Stimulated activated CD4-positive, alpha-beta T cell treated with anti-CD3 and anti-CD28 coated beads, Interleukin-12 subunit alpha, Interleukin-12 subunit beta, amount 100 ng/mL, for 48 hours (primary cell): ENCODE measurements around the gene VTI1B.
"Not testable (repeated sequence)": the region's sequence is repeated elsewhere in the genome, so short reads cannot be mapped to it uniquely, and the experiment has no call there.

Experiments
- DNase-seq, 3 donors: peaks; one replicate each; pipeline ENCODE4 v3.0.0-alpha.2; 2020; ENCODE audit warnings: low read depth in 2 of 3, low spot score in 1 of 3

VTI1B gene

GRCh38 chr14:67674480-67675218 lies at the start of gene VTI1B:
Gene VTI1B, minus strand, starts transcription at chr14:67674632. Its CDS starts 143 bp downstream, at chr14:67674489.
- peak; percentile 50 to 69 (median 55) for DNase-seq

- no peak for DNase-seq
These were observed 47.9 kb upstream of the VTI1B start for GRCh38 chr14:67722293-67722692.

DNA sequence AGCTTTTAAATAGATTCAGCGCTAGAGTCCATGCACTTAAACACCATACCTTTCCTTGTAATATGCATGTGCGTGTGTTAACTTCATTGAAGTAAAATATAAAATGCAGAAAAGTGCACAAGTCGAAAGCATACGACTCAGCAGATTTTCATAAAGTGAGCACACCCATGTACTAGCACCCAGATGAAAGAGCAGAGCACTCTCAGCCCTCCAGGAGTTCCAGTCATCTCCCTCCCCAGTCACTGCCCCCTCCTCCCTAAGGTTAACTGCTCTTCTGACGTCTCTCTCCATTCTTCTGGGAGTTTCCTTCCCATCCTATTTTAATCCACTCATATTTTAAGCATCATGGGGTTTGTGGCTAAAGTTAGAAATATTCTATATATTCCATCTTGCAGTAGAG lies 47.4 kb upstream of the VTI1B start:
- no peak for DNase-seq

DNA sequence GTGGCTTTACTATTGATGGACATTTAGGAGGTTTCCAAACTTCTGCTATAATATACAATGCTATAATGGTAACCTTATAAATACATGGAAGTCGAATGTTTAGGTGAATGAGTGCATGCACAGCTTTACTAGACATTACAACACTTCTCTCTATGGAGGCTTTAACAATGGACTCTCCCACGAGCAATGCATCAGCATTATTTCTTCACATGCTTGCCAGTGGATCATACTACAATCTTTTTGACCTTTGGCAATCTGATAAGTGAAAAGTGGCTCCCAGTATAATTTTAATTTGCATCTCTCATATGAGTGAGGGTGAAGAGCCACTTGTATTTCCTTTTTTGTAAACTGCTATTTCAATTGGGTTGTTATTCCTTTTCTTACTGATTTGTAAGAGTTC lies 45.4 kb upstream of the VTI1B start:
- no peak for DNase-seq

DNA sequence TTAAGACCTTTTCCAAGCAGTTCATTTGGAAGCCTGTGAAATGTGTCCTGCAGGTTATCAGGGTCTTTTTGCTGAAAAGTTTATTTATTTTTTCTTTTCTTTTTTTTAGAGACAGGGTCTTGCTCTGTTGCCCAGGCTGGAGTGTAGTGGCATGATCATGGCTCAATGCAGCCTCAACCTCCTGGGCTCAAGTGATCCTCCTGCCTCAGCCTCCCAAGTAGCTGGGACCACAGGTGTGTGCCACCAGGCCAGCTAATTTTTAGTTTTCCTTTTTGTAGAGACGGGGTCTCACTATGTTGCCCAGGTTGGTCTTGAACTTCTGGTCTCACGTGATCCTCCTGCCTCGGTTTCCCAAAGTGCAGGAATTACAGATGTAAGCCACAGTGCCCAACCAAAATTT lies 45.0 kb upstream of the VTI1B start:
- not testable (repeated sequence) for DNase-seq

- DNase-seq = no peak
These were observed 43.8 kb upstream of the VTI1B start for GRCh38 chr14:67718265-67718664.

- DNase-seq = no peak
These were observed 42.6 kb upstream of the VTI1B start for GRCh38 chr14:67717048-67717447.

GRCh38 chr14:67710209-67710608 lies 35.8 kb upstream of the VTI1B start:
- no peak for DNase-seq

- DNase-seq = not testable (repeated sequence)
These were observed 35.4 kb upstream of the VTI1B start for GRCh38 chr14:67709796-67710195.

- not testable (repeated sequence) for DNase-seq
These were observed 34.9 kb upstream of the VTI1B start for GRCh38 chr14:67709346-67709745.

DNA sequence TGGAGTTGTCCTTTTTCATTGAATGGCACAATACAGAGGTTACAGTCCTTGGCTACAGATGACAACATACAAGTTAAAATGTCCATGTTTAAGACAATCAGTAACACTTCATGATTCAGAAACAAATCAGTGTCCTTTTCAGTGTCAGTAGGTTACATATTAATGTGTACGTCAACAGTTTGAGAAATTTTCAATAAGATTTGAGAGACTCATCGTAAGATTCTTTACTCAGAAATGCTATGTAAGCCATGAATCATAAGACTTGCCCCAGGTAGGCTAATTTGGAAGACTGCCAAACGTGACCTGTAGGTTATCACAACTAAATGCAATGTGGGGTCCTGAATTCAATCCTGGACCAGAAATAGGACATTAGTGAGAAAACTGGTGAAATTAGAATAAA lies 30.8 kb upstream of the VTI1B start:
- no peak for DNase-seq

DNA sequence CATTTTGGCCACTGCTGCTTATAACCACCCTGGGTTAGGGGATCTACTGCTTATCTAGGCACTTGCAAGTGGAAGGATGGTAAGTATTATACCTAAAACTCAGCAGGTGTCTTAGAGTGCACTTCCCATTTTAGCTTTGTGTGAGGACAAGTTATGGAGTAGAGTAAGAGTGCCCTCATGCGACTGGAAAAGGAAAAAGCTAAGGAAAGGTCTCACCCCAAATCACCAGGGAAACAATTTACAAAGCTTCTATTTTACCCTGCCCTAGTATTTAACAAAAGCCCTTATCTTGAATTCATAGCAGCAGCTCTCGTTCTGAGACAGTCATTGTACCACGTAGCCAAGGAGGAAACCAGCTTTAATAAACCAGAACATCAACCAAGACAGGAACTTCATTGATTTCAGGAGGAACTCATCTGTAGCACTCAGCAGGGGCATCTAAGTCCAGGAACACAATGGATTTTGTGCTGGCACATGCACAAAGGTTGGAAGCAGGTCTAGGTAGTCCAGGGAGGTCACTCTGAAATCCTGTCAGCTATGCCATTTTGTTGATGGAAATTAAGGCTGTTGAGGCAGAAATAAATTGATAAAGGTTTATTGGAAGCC lies 30.2 kb upstream of the VTI1B start:
- DNase-seq = peak in 1 of 3 donors; percentile 50

- DNase-seq = no peak
These were observed 29.6 kb upstream of the VTI1B start for GRCh38 chr14:67703997-67704396.

GRCh38 chr14:67701492-67701891 lies 27.1 kb upstream of the VTI1B start, which contains the start of gene RDH12:
Gene RDH12, plus strand, starts transcription at chr14:67701886. Its CDS starts 20,757 bp downstream, at chr14:67722643.
- not testable (repeated sequence) for DNase-seq

DNA sequence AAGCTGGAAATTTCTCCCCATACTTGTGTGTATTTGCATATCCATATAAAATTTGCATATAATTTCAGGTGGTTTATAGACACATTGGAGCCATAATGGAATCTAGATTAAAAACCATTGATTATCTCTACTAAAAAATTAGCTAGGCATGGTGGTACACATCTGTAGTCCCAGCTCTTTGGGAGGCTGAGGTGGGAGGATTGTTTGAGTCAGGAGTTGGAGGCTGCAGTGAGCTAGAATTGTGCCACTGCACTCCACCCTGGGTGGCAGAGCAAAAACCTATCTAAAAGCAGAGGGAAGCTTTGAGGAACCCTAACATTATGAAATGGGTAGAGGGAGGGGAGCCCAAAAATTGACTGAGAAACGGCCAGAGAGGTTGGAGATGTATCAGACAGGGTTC lies 23.7 kb upstream of the VTI1B start:
- DNase-seq = no peak

DNA sequence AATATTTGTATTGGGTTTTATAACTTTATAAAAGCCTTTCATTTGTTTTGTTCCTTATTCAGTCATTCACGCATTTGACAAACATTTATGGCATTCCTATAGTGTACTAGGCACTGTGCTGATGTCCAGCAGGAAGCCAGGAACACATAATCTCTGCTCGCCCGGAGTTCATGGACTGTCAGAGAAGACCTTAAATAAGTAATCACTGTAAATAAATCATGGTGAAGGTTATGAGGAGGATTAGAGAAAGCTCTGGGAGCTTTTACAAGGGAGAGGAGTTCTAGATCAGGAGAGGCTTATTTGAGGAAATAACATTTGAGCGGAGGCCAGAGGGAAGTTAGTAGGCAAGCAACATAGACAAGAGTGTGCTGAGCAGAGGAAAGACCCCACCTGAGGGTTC lies 22.6 kb upstream of the VTI1B start:
- no peak for DNase-seq

- DNase-seq = peak; percentile 75 to 77 (median 75)
These were observed 21.0 kb upstream of the VTI1B start, which contains the start of gene RDH11 for GRCh38 chr14:67695394-67695949. Gene RDH11, minus strand, starts transcription at chr14:67695764. Its CDS starts 61 bp downstream, at chr14:67695703.

DNA sequence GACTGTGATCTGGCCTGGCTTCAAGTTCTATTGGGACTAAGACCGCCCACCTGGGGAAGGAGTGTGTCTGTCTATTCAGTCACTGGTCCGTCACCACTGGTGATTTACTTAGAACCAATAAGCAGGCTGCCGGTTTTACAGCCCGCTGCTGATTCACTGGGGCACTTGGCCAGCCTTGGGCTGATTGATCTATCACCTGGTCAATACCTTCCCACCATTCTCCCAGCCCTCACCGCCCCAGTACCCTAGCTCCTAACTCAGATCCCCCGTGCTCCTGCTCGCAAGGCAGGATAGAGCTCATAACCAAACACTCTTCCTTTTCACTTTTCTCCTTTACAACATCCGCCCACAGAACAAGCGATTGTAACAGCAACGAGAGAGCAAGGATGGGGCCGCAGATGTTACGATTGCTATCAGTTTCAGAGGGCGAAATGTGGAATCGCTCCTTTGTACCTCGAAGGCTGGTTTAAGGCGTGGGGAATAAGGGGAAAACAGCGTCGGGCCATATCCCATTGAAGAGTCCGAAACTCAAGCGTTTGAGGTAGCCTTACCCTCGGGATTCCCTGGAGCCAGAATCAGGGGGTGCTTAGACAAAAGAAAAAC lies 20.5 kb upstream of the VTI1B start:
- peak; percentile 66 to 72 (median 70) for DNase-seq

DNA sequence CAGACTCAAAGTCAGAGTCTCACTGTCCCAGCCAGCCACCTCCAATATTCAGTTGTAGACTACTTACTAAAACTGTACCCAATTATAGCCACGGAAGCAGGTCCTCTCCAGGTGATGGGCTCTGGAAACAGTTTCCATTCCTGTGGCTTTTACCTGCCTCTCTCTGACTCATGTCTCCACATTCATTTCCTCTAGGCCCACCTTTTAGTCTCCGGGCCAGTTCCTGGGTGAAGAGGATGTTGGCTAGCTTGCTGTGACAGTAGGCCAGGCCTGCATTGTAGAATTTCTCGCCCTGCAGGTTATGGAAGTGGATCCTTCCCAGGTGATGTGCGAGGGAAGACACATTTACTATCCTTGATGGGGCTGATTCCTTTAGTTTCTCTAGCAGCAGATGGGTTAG lies 15.6 kb upstream of the VTI1B start:
- no peak for DNase-seq

DNA sequence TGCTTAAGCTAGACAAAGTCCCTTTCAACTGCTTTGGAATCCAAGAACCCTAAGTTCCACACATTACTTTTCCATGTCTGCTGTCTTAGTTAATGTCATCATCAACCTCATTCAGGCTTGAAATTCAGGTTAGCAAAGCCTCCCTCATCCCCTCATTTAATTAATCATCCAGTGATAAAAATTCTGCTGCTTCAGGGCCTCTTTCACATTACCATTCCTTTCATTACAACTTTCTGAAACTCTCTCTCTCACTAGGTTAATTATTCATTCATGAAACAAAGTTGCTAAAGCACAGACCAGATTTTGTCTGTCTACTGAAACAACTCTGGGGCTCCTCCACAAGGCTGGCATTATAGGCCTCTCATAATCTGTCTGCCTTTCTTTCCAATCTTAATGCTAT lies 9.4 kb upstream of the VTI1B start:
- DNase-seq = no peak

DNA sequence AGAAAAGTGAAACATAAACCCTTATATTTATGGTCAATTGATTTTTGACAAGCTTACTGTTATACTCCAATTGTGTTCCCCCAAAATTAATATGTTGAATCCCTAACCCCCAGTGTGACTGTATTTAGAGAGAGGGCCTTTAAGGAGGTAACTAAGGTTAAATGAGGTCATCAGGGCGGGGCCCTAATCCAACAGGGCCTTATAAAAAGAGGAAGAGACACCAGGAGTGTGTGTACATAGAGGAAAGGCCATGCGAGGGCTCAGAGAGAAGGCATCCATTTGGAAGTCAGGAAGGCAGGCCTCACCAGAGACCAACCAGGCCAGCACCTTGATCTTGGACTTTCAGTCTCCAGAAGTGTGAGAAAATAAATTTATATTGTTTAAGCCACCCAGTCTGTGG lies 6.5 kb upstream of the VTI1B start:
- DNase-seq = no peak

GRCh38 chr14:67680121-67680602 lies 5.7 kb upstream of the VTI1B start:
- DNase-seq = no peak
